GM15510 (cell line): ENCODE data around the gene ZNF521.

Experiments used
- POLR2A ChIP-seq: IDR thresholded peaks from 3 replicates; pipeline ENCODE4 v1.6.1; 2011; ENCODE audit warnings: borderline replicate concordance; ENCODE audit not compliant: insufficient read length; ENCODE audit errors: extremely low read depth

The ZNF521 gene

DNA sequence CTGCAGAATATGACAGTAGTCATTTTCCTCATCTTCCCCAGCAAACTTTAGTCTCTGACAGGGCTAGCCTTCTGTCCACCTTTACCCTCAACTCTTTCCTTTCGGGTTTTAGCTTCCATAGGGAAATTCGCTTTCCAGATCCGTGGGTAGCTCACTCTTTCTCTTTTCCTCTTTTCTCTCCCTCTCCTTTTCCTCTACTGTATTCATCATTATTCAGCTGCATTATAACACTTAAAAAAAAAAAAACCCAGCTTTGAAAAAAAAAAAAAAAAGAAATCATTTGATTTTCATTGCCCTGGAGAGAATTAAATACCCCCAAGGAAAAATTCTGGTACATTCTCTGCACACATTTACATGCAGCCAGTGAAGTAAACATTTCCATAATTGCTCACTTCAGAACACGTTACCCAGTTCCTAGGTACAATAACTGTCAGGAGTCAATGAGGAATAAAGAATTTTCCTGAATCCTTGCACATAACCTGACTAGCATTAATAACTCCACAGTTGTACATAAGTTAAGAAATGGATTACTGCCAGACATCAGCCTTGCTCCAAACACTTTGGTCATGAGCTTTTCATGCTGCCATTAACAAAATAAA lies 63.5 kb downstream of the ZNF521 start:
- TF ChIP-seq POLR2A: no peak

DNA sequence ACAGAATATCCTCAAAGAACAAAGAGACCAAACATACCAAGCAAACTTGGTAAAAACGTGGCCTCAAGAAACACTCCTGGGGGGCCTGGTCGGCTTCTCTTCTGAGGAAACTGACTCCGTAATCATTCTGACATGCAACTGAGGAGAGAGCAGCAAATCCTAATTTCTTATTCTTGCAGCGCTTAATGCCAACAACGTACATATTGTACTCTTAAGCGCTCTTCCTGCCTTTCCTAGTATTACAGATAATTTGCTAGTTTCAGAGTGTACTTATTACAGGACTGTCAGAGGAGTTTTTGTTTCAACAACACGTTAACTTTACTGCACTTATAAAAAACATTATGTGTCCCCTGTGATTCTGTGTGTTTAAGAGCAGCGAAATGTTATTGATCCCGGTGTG lies 64.9 kb downstream of the ZNF521 start:
- no peak for TF ChIP-seq POLR2A

DNA sequence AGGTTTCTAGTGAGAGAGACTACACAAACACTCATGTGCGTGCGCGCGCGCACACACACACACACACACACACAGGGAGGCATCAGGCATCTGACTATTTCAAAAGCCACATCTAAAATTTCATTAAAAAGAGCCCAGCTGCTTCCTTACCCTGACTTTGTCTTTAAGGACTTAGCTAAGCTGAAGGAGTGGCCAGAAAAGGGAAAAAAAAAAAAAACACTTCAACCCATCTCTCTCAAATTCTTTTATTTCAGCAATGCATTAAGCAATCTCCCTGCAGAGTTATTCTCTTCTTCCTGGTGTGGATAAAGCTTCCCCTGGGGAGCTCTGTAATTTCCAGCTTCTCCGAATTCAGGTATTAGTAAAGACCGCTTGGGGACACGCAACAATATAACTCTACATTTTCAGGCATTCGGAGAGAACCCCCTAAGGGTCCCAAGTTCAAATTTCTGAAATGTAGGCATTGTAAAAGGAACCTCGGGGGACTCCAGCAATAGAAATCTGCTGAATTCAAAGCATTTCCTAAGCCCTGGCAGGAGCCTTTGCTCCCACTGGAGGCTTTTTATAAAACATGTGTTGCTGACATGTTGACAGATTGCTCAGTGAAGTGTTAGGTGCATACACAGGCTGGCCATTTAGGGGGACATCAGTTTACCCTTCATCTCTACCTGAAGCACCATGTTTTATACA lies 67.0 kb downstream of the ZNF521 start:
- TF ChIP-seq POLR2A: no peak

DNA sequence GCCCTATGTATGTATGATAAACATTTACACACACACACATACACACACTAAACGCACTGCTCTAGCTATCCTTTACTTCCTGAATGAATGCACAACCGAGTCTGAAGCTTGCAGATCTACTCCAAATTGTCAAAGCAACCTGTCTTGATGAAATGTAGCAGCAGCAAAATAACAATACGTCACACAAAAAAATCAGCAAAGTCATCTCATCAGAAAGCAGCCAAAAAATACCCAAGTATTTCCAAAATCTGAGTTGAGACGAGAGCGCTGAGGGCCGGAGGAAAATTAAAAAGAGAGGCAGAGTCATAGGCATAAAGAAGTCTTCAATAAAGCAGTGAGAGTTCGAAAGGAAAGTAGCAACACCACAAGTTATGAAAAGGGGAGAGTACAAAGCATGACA lies 67.7 kb downstream of the ZNF521 start:
- no peak for TF ChIP-seq POLR2A

DNA sequence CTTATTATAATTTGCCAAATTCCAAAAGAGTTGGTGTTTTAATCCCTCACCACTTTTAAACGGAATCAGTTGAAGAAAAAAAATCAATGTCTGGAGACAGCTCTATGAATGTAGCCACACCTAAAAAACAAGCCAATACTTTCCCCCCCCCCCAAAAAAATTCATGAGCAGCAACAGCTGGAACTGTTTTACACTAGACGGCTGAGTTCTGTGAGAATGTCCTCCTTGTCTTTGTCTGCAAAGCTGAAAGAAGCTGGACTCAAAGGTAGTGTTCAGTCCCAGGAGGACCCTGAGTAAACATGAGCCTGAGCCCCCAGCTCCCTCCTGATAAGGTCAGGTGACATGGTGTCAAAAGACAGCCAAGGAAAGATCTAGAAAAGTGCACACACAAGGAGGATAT lies 68.2 kb downstream of the ZNF521 start:
- no peak for TF ChIP-seq POLR2A

DNA sequence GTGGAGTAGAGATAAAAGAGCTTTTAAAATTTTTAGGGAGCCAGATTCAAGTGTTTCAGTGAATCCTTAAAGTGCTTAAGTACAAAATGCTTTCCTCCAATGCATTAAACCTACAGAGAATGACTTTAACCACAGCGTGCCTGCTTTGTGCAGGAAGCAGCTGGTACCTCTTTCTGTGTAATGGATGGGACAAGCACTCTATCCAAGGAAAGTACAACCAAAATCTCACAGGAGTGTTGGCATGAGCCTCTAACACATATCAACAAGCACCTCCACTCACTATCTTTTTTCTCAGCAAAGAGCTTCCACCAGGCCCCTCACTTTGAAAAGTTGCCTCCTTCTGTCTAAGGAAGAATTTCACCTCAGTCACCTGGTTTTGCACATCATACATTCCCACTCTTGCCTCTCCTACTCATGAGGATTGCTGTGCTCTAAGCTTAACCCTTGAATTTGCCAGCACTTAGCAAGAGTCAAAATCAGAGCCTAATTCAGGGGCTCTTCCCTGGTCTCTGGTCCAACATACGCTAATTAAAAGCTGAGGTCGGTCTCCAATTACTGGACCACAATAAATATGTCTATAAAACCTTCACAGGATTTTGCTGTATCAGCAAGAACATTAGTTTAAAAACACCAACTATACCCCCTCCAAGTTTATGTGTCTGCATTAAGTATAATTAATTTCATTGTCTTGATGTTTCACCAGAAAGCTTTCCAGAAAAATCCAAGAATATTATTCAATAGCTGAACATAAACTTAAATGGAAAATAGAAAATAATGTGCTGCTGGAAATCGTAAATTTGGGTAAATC lies 68.9 kb downstream of the ZNF521 start:
- no peak for TF ChIP-seq POLR2A

DNA sequence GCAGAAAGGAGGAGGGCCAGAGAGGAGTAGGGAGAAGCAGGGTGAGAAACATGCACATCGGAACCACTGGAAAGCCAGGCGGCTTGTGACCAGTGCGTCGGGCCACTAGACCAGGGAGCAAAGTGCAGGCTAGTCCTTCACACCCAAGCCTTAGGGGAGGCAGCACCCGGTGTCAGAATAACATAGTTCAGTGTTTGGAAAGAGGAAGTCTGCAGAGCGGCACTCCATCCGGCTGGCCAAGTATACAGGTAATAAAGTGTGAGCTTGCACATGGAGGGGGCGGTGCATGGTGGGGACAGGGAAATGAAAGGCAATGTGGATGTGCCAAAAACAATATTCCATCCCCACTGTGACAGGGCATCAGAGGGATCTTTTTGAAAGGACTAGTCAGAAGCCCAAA lies 69.7 kb downstream of the ZNF521 start:
- TF ChIP-seq POLR2A: no peak

DNA sequence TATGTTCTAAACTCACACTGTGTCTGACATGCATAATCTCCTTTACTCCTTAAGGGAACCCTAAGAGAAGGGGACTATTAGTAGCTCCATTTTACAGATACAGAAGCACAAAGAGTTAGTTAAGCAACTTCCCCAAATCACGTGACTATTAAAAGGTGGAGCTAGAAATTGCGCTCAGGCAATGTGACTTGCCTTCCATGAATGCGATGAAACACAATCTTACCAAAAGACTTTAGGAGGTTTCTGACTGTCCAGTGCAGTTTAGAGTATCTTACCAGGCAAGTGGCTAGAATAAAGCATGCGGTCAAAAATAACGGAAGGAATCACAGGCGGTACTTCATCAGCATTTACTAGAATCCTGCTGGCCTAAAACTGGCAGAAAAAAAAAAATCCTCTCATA lies 70.4 kb downstream of the ZNF521 start:
- no peak for TF ChIP-seq POLR2A

DNA sequence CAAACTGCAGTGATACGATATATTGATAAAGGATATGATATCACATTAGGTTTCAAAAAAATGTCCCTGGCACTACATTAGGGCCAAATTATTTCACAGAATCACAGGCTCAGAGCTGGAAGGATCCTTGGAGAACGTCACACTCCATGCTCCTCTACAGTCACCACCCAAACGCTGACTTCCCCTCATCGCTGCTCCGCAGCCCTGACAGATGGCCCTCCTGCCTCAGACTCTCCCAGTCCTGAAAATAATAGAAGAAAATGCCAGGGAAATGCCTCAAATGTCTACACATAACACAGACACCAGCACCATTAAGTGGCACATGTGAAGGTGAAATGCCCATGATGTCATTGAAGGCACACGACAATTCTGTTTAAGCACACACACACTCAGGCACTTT lies 72.0 kb downstream of the ZNF521 start:
- no peak for TF ChIP-seq POLR2A

DNA sequence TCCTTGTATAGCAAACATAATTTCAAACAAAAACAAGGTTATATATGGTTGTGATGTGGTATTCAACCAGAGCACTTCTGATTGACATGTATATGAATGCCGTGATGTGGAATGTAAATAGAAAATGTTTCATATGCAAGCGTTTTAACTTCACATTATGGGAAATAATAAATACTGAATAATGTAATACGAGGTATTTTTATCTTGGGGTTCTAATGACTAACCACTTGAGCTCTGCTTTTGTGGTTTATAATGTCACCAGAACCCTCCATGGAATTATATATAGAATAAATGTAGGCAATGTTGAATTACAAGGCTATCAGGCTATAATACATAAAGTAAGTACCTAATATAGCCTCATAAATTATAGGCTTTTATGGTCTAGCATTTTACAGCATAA lies 72.4 kb downstream of the ZNF521 start:
- TF ChIP-seq POLR2A: no peak

DNA sequence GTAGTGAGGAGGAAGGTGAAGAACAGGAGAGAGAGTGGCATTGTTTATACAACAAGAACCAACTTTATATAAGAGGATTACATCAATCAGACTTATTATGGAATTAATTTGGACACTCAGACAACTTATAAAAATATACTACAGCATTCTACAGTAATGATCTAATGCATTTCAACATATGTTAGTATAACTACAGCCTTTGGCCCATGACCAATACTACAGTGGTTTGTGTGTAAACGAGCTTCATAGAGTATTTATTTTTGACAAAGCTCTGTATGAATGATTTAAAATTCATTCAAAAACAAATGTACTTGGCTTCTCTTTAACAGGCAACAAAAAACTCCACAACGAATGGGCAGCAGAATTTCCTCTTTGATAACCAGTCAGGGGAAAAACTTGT lies 72.8 kb downstream of the ZNF521 start:
- TF ChIP-seq POLR2A: no peak

DNA sequence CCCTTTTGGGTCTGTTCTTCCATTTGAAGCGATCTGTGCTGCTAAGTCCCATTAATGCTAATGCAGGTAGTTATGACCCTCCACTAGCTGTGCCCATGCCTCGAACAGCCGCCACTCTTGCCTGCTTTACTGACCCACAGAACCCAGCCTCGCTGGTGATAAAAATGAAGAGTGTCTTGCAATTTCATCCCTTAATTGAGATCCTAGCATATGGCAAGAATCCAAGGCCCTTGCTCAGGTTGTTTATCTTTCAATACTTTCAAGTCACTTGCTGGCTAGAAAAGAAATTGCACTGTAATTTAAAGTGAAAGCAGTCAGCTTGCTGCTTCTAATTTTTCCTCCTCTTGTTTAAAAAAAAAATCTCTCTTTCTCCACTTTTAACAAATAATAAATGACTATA lies 73.6 kb downstream of the ZNF521 start:
- no peak for TF ChIP-seq POLR2A

DNA sequence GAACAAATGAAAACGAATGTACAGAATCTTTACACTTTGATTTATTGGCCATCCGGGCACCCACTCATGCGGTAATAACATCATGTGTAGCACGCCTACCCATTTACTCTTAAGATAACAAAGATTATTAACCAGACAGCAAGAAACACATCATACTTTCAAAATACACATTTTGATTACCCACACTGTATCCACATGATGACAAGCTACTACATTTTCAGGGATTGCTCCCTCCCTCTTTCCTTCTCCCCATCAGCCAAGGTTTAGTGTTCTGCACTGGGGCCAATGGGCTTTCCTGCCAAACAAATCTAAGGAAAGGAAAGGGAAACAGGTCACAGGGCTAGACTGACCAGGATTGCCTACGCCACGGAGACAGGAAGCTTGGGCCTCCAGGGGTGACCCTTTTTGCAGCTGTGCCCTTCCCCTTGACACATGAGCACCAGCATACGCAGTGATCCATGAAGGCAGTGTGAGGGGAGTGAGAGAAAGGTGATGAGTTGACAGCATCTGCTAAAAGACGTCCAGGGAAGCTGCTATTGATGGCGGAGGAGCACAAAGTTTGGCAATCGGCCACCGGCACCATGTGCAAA lies 76.5 kb downstream of the ZNF521 start:
- no peak for TF ChIP-seq POLR2A

DNA sequence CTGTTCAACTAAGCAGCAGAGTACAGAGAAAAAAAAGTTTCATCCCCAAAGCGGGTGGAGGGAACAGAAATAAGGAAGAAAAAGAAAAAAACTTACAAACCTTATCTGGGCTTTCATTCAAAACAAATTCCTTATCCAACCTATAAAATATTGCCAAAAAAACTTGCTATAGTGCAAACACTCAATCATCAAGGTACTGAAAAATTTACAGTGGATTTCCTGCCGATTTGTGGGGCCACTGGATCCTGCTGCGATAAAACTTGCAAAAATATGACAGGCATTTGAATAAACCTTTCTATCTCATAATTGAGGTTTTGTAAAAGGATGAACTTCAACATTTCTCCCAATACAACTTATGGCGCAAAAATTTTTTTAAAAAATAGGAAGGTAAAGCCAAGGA lies 77.0 kb downstream of the ZNF521 start:
- no peak for TF ChIP-seq POLR2A

DNA sequence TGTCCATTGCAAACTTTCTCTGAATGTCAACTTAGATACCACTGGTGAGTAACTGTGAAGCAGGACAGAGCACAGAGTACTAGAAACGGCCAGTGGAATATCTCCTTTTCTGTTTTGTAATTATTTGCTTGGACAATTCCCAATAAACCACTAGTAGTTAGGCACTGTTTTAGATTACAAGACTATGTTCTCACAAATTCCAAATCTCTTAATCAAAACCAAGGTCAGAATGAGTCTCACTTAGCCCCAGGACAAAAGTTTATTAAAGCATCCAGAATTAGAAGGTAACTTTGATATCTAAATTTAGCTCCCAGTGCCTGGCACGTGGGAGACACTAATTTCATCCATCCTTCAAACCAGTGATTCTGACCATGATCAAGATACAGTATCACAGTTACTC lies 89.0 kb downstream of the ZNF521 start:
- TF ChIP-seq POLR2A: no peak
